NCI-H510A (cell line): ENCODE results near the gene IQCE.
"Not testable (repeated sequence)": the region's sequence is repeated elsewhere in the genome, so short reads cannot be mapped to it uniquely, and the experiment has no call there.

Source experiments
- DNase-seq: peaks from one replicate; lab custom pipeline; 2025; lab: John Stamatoyannopoulos, UW

The IQCE gene

GRCh38 chr7:2577914-2578680 is 19.3 kb downstream of the IQCE start:
- no peak for DNase-seq

GRCh38 chr7:2580636-2581035 is 21.9 kb downstream of the IQCE start:
- no peak for DNase-seq

- no peak for DNase-seq
Observed at GRCh38 chr7:2582006-2582735, 23.4 kb downstream of the IQCE start.

GRCh38 chr7:2583798-2584580 is 25.2 kb downstream of the IQCE start:
- no peak for DNase-seq

GRCh38 chr7:2585446-2585845 is 26.7 kb downstream of the IQCE start:
- DNase-seq: no peak

- DNase-seq: no peak
Observed at GRCh38 chr7:2586326-2587020, 27.7 kb downstream of the IQCE start.

GRCh38 chr7:2587134-2587533 is 28.4 kb downstream of the IQCE start:
- no peak for DNase-seq

- no peak for DNase-seq
Observed at GRCh38 chr7:2587778-2588177, 29.0 kb downstream of the IQCE start.

- no peak for DNase-seq
Observed at GRCh38 chr7:2589341-2589740, 30.6 kb downstream of the IQCE start.

GRCh38 chr7:2589941-2590340 is 31.2 kb downstream of the IQCE start:
- not testable (repeated sequence) for DNase-seq

GRCh38 chr7:2592375-2592865 is 33.6 kb downstream of the IQCE start:
- no peak for DNase-seq

- DNase-seq: no peak
Observed at GRCh38 chr7:2593036-2593727, 34.4 kb downstream of the IQCE start.

- DNase-seq: no peak
Observed at GRCh38 chr7:2594599-2594998, 35.8 kb downstream of the IQCE start.

- DNase-seq: no peak
Observed at GRCh38 chr7:2595258-2595860, 36.6 kb downstream of the IQCE start.

- no peak for DNase-seq
Observed at GRCh38 chr7:2596464-2597272, 37.9 kb downstream of the IQCE start.

- no peak for DNase-seq
Observed at GRCh38 chr7:2597273-2597640, 38.5 kb downstream of the IQCE start.

- no peak for DNase-seq
Observed at GRCh38 chr7:2598154-2598823, 39.5 kb downstream of the IQCE start.

GRCh38 chr7:2601065-2601464 is 42.3 kb downstream of the IQCE start:
- DNase-seq: no peak

GRCh38 chr7:2601907-2602306 is 43.1 kb downstream of the IQCE start:
- no peak for DNase-seq
